IMR-90 (cell line): ENCODE measurements around the gene TLL1. TPM values are rescaled to one million over a fixed set of nuclear protein-coding genes. Genes with fewer than 3 reads are reported as not detected.

ENCODE experiments used
- ATAC-seq: fragments of 200-7000 bp; cut with Tn5 transposase; 2 replicates; pipeline ENCODE4 v1.9.1; 2020; ENCODE audit warnings: low read depth, mild to moderate bottlenecking, moderate library complexity
- BruUV-seq: library from RNA; stranded (reverse); fragments of 400-500 nt; replicated peaks from 2 replicates; lab custom pipeline; 2021; lab: Mats Ljungman, UMichigan
- CTCF ChIA-PET: fragments of 300-600 bp; formaldehyde crosslinking; extraction: SDS; loops from one replicate; lab custom pipeline; 2021; ENCODE audit warnings: antibody characterized with exemption; lab: Yijun Ruan, JAX
- POLR2A ChIA-PET: fragments of 300-600 bp; sonication (Branson Sonifier 250); formaldehyde crosslinking; loops from one replicate; lab custom pipeline; 2022; ENCODE audit warnings: antibody characterized with exemption; ENCODE audit not compliant: unreplicated experiment; lab: Charles Lee
- DNase-seq: peaks from one replicate; pipeline ENCODE4 v3.0.0; 2013
- H2AFZ ChIP-seq: replicated peaks from 2 replicates; pipeline ENCODE3; 2013; ENCODE audit warnings: low read length, mild to moderate bottlenecking; ENCODE audit not compliant: poor library complexity
- H2AK5ac ChIP-seq: 2 replicates; pipeline ENCODE4 v1.6.1; 2013; ENCODE audit warnings: low read depth, low read length, inconsistent platforms
- H2AK9ac ChIP-seq: replicated peaks from 2 replicates; pipeline ENCODE3; 2013; ENCODE audit warnings: mild to moderate bottlenecking, low read depth, low read length, moderate library complexity; ENCODE audit not compliant: poor library complexity
- H2BK120ac ChIP-seq: 2 replicates; pipeline ENCODE4 v1.6.1; 2013; ENCODE audit warnings: low read depth, low read length, inconsistent platforms
- H2BK15ac ChIP-seq: 3 replicates; pipeline ENCODE4 v1.6.1; 2013; ENCODE audit warnings: low read depth, low read length, inconsistent platforms
- H2BK20ac ChIP-seq: 2 replicates; pipeline ENCODE4 v1.6.1; 2013; ENCODE audit warnings: low read depth, mild to moderate bottlenecking, inconsistent platforms, low read length, moderate library complexity
- H2BK5ac ChIP-seq: 2 replicates; pipeline ENCODE4 v1.6.1; 2013; ENCODE audit warnings: mild to moderate bottlenecking, low read depth, low read length, inconsistent platforms; ENCODE audit not compliant: poor library complexity, severe bottlenecking
- H3K14ac ChIP-seq: replicated peaks from 2 replicates; pipeline ENCODE4 v1.6.1; 2013; ENCODE audit warnings: low read depth, low read length, inconsistent platforms
- H3K18ac ChIP-seq: 2 replicates; pipeline ENCODE4 v1.6.1; 2013; ENCODE audit warnings: low read depth, low read length, control low read depth
- H3K23ac ChIP-seq: 2 replicates; pipeline ENCODE4 v1.6.1; 2013; ENCODE audit warnings: low read depth, low read length, inconsistent platforms
- H3K27ac ChIP-seq: 2 replicates; pipeline ENCODE4 v1.5.1; 2013; ENCODE audit warnings: mild to moderate bottlenecking, control low read depth, low read length; ENCODE audit not compliant: insufficient read depth
- H3K27me3 ChIP-seq: 2 replicates; pipeline ENCODE4 v1.6.1; 2013; ENCODE audit warnings: low read length; ENCODE audit not compliant: control insufficient read depth, insufficient read depth
- H3K36me3 ChIP-seq: 2 replicates; pipeline ENCODE4 v1.6.1; 2013; ENCODE audit warnings: low read length, mixed read lengths; ENCODE audit not compliant: control insufficient read depth, insufficient read depth
- H3K4ac ChIP-seq: 2 replicates; pipeline ENCODE4 v1.6.1; 2013; ENCODE audit warnings: low read depth, low read length, inconsistent platforms
- H3K4me1 ChIP-seq: 2 replicates; pipeline ENCODE4 v1.6.1; 2013; ENCODE audit warnings: low read length, mixed read lengths; ENCODE audit not compliant: control insufficient read depth, insufficient read depth
- H3K4me2 ChIP-seq: 2 replicates; pipeline ENCODE4 v1.6.1; 2013; ENCODE audit warnings: low read depth, mild to moderate bottlenecking, control low read depth, low read length, moderate library complexity
- H3K4me3 ChIP-seq: 2 replicates; pipeline ENCODE4 v1.5.1; 2013; ENCODE audit warnings: low read depth, mild to moderate bottlenecking, control low read depth, low read length, moderate library complexity; ENCODE audit not compliant: insufficient read depth
- H3K56ac ChIP-seq: 2 replicates; pipeline ENCODE4 v1.6.1; 2013; ENCODE audit warnings: low read length, inconsistent platforms; ENCODE audit not compliant: insufficient read depth; ENCODE audit errors: extremely low read depth
- H3K79me1 ChIP-seq, 2 experiments: 2 replicates each; pipeline ENCODE4 v1.6.1; 2013; ENCODE audit warnings: low read length in 2 of 2, inconsistent platforms in 1 of 2, low read depth in 1 of 2
- H3K9ac ChIP-seq: 2 replicates; pipeline ENCODE4 v1.6.1; 2013; ENCODE audit warnings: low read depth, low read length, control low read depth
- H3K9me1 ChIP-seq: 2 replicates; pipeline ENCODE4 v1.6.1; 2013; ENCODE audit warnings: low read length, inconsistent platforms; ENCODE audit not compliant: insufficient read depth
- H3K9me3 ChIP-seq: 2 replicates; pipeline ENCODE4 v1.6.1; 2013; ENCODE audit warnings: low read length; ENCODE audit not compliant: control insufficient read depth, insufficient read depth
- H4K20me1 ChIP-seq: 2 replicates; pipeline ENCODE4 v1.6.1; 2013; ENCODE audit warnings: low read length, inconsistent platforms; ENCODE audit not compliant: insufficient read depth
- H4K5ac ChIP-seq: 2 replicates; pipeline ENCODE4 v1.6.1; 2013; ENCODE audit warnings: mild to moderate bottlenecking, low read depth, low read length, control low read depth
- H4K8ac ChIP-seq, 2 experiments: 2 replicates each; pipeline ENCODE4 v1.6.1; 2013; ENCODE audit warnings: low read depth in 2 of 2, low read length in 2 of 2, control low read depth in 1 of 2, inconsistent platforms in 1 of 2
- H4K91ac ChIP-seq: 2 replicates; pipeline ENCODE4 v1.6.1; 2013; ENCODE audit warnings: low read depth, low read length, inconsistent platforms; ENCODE audit not compliant: insufficient read depth
- BHLHE40 ChIP-seq: fragments of 150-350 bp; IDR thresholded peaks from 2 replicates; pipeline ENCODE4 v1.6.1; 2016; ENCODE audit warnings: mild to moderate bottlenecking, low read depth, low read length
- CEBPB ChIP-seq: IDR thresholded peaks from 2 replicates; pipeline ENCODE4 v1.6.1; 2012; ENCODE audit warnings: low read depth, low read length, improper control_type of control experiment
- CHD1 ChIP-seq: IDR thresholded peaks from 2 replicates; pipeline ENCODE4 v1.6.1; 2012; ENCODE audit warnings: low read depth, low read length, improper control_type of control experiment
- CTCF ChIP-seq: conservative IDR thresholded peaks from 2 replicates; pipeline ENCODE4 v1.5.1; 2012; ENCODE audit warnings: mild to moderate bottlenecking, low read depth, low read length, improper control_type of control experiment
- FOS ChIP-seq: fragments of 150-350 bp; IDR thresholded peaks from 2 replicates; pipeline ENCODE4 v1.6.1; 2016; ENCODE audit warnings: low read depth, low read length
- MAFK ChIP-seq: IDR thresholded peaks from 2 replicates; pipeline ENCODE4 v1.6.1; 2012; ENCODE audit warnings: low read depth, low read length, improper control_type of control experiment
- MAZ ChIP-seq: IDR thresholded peaks from 2 replicates; pipeline ENCODE4 v1.6.1; 2012; ENCODE audit warnings: low read depth, mild to moderate bottlenecking, low read length, improper control_type of control experiment, moderate library complexity, borderline replicate concordance
- MXI1 ChIP-seq: IDR thresholded peaks from 2 replicates; pipeline ENCODE4 v1.6.1; 2012; ENCODE audit warnings: low read depth, mild to moderate bottlenecking, low read length, moderate library complexity, borderline replicate concordance
- RFX5 ChIP-seq: IDR thresholded peaks from 2 replicates; pipeline ENCODE4 v1.8.0; 2012; ENCODE audit warnings: low read depth, mild to moderate bottlenecking, low read length, moderate library complexity
- SMC3 ChIP-seq: fragments of 150-350 bp; IDR thresholded peaks from 2 replicates; pipeline ENCODE4 v1.6.1; 2016; ENCODE audit warnings: low read depth, mild to moderate bottlenecking, antibody characterized with exemption, low read length, moderate library complexity
- USF2 ChIP-seq: fragments of 150-350 bp; IDR thresholded peaks from 2 replicates; pipeline ENCODE4 v1.6.1; 2017; ENCODE audit warnings: mild to moderate bottlenecking, antibody characterized with exemption, low read length, low read depth
- WGBS, 2 experiments: methylation state at CpG; one replicate each; pipeline versions ENCODE4 v1.1.5 to v1.1.7; 2013; ENCODE audit warnings: missing lambda C conversion rate in 2 of 2; ENCODE audit not compliant: insufficient read length in 1 of 2; ENCODE audit errors: extremely low coverage in 2 of 2; 5-methylcytosine and 5-hydroxymethylcytosine counted together
- dilution Hi-C: fragments of 300-500 bp; cut with HindIII; formaldehyde crosslinking; loops from one replicate; pipeline ENCODE4 v1.14.3; 2018; ENCODE audit warnings: low sequenced_read_pairs; ENCODE audit not compliant: unreplicated experiment
- in situ Hi-C: fragments of 300-500 bp; cut with MboI; formaldehyde crosslinking; loops from 3 replicates; pipeline ENCODE4 v1.14.3; 2019; ENCODE audit warnings: low sequenced_read_pairs, inconsistent platforms, mixed read lengths
- intact Hi-C: fragments of 100-400 bp; cut with micrococcal nuclease; formaldehyde crosslinking; loops from 2 replicates; pipeline ENCODE4 v1.10.0; 2022
- polyA plus RNA-seq, 3 experiments: library from polyadenylated mRNA; depleted of rRNA; stranded (reverse); fragments of >200 nt; gene quantifications; 2 replicates each; pipeline ENCODE4 v1.2.3, GENCODE V29; 2012; ENCODE audit warnings: low replicate concordance in 1 of 3
- total RNA-seq: library from RNA; depleted of rRNA; stranded (reverse); fragments of >200 nt; gene quantifications from 2 replicates; pipeline ENCODE4 v1.2.3, GENCODE V29; 2012

The TLL1 gene
- total and polyA plus RNA-seq, 2 of the 4 experiments (the other 2 are of a cell fraction) = not detected

GRCh38 chr4:165992283-165992682 is 119.2 kb downstream of the TLL1 start:
- Histone ChIP-seq H3K4me2 (no peak overlapping the region), H3K14ac (no peak overlapping the region), H3K36me3 (no peaks in the 10 kb centered on the region), H3K4me1 (no peaks in the 10 kb centered on the region), H4K91ac (no peak overlapping the region), H2BK20ac (no peak overlapping the region), H3K4me3 (no peak overlapping the region), H2AFZ (no peak overlapping the region), H3K23ac (no peak overlapping the region), H2BK15ac (no peak overlapping the region), H2AK9ac (no peak overlapping the region), H3K4ac (no peak overlapping the region), H2BK5ac (no peak overlapping the region), H3K9me3 (peaks cover 3% of the 10 kb centered on the region; the same call in 1 of the 2 replicates), H3K18ac (no peak overlapping the region), H2BK120ac (no peak overlapping the region), H3K27ac (no peak overlapping the region), H4K20me1 (no peaks in the 10 kb centered on the region), H2AK5ac (no peak overlapping the region), H3K27me3 (no peaks in the 10 kb centered on the region), H3K79me1 (no peaks in the 10 kb centered on the region), H4K8ac (no peak overlapping the region), H3K9ac (no peak overlapping the region), H3K56ac (no peak overlapping the region), H3K9me1 (no peaks in the 10 kb centered on the region), H4K5ac (no peak overlapping the region)
- TF ChIP-seq RFX5 (no peak), USF2 (no peak), MAZ (no peak), SMC3 (no peak), MAFK (no peak), BHLHE40 (no peak), CTCF (no peak), CHD1 (no peak), FOS (no peak), CEBPB (no peak), MXI1 (no peak)
- in situ Hi-C loops = no loop called here
- intact Hi-C loops = no loop called here
- ChIA-PET CTCF (no interaction called here), POLR2A (no interaction called here)
- DNase-seq (no peak), ATAC-seq (no peak)
- no CpG with 5 or more reads among the region's 1 CpG for WGBS, 2 experiments
- BruUV-seq = no TSS peak
- dilution Hi-C loops = no loop called here
